Measurements from ENCODE around the gene SCN1B.
"Not testable (repeated sequence)": the region's sequence is repeated elsewhere in the genome, so short reads cannot be mapped to it uniquely, and the experiment has no call there.

The SCN1B gene

GRCh38 chr19:34994286-34994642 is 36.0 kb upstream of the SCN1B start:
- no peaks in the 10 kb centered on the region for H3K27me3 ChIP-seq (ENCODE audit: insufficient read depth, low read length)
- no peaks in the 10 kb centered on the region for H3K79me2 ChIP-seq (ENCODE audit: control insufficient read depth, insufficient read depth, low read length, unreplicated experiment)
- H3K27ac ChIP-seq (ENCODE audit: low read depth, low read length) = no peak overlapping the region
- no peak overlapping the region for H2AFZ ChIP-seq (ENCODE audit: low read length, unreplicated experiment)
- H3K36me3 ChIP-seq (ENCODE audit: insufficient read depth, low read length) = no peaks in the 10 kb centered on the region
- H3K4me1 ChIP-seq (ENCODE audit: control insufficient read depth, insufficient read depth, low read length, unreplicated experiment) = peaks cover 7% of the 10 kb centered on the region
- no peak overlapping the region for H3K4me3 ChIP-seq (ENCODE audit: low read depth, low read length)

DNA sequence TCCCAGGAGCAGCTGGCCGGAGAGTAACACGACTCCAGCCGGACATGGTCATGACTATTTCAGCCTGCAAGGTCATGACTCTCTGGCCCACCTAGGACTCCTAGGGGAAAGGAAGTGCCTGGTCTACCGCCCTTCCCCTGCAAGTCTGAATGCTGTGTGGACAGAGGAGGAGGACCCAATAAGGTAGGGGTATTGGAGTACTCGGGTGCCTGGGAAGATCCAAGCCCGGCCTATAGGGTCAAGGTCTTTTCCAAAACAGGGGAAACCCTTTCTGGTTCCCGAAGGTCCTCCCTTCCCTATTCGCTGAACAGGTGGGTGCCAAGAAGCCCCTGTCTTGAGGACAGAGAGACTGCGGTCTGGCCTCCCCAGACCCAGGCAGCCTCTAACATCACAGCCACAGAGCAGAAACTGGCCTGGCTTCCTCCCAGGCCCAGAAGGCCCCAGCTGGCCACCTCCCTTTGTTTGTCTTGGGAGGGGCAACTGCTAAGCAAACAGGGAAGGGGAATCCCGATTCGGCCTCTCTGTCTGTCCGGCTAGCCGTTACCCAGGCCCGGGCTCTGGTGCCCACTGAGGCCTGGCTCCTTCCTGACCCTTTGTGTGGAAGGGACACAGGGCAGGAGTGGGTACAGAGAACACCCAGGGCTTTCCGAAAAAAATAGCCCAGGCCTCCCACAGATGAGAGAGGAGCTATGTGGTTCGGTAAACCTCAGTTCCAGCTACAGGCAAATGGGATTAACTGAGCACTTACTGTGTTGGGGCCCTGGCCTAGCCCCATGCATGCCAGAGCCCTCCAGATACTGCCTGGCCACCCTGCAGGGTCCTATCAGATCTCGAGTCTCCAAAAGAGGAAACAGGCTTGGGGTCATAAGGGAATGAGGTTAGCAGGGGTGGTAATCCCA is 35.4 kb upstream of the SCN1B start:
- H3K79me2 ChIP-seq (ENCODE audit: control insufficient read depth, insufficient read depth, low read length, unreplicated experiment) = peaks cover 1% of the 10 kb centered on the region
- H3K4me3 ChIP-seq (ENCODE audit: low read depth, low read length) = no peak overlapping the region
- no peak overlapping the region for H3K27ac ChIP-seq (ENCODE audit: low read depth, low read length)
- H3K27me3 ChIP-seq (ENCODE audit: insufficient read depth, low read length) = no peaks in the 10 kb centered on the region
- H3K4me1 ChIP-seq (ENCODE audit: control insufficient read depth, insufficient read depth, low read length, unreplicated experiment) = peaks cover 11% of the 10 kb centered on the region
- H3K36me3 ChIP-seq (ENCODE audit: insufficient read depth, low read length) = no peaks in the 10 kb centered on the region
- no peak overlapping the region for H2AFZ ChIP-seq (ENCODE audit: low read length, unreplicated experiment)

- H3K27me3 ChIP-seq (ENCODE audit: insufficient read depth, low read length) = no peaks in the 10 kb centered on the region
- H3K27ac ChIP-seq (ENCODE audit: low read depth, low read length) = no peak overlapping the region
- H3K4me3 ChIP-seq (ENCODE audit: low read depth, low read length) = no peak overlapping the region
- peaks cover 11% of the 10 kb centered on the region for H3K4me1 ChIP-seq (ENCODE audit: control insufficient read depth, insufficient read depth, low read length, unreplicated experiment)
- H2AFZ ChIP-seq (ENCODE audit: low read length, unreplicated experiment) = no peak overlapping the region
- no peaks in the 10 kb centered on the region for H3K36me3 ChIP-seq (ENCODE audit: insufficient read depth, low read length)
- peaks cover 2% of the 10 kb centered on the region for H3K79me2 ChIP-seq (ENCODE audit: control insufficient read depth, insufficient read depth, low read length, unreplicated experiment)
Observed at GRCh38 chr19:34995551-34995950, 34.7 kb upstream of the SCN1B start.

GRCh38 chr19:34997071-34997617 is 33.1 kb upstream of the SCN1B start:
- H3K36me3 ChIP-seq (ENCODE audit: insufficient read depth, low read length) = no peaks in the 10 kb centered on the region
- no peaks in the 10 kb centered on the region for H3K27me3 ChIP-seq (ENCODE audit: insufficient read depth, low read length)
- H2AFZ ChIP-seq (ENCODE audit: low read length, unreplicated experiment) = no peak overlapping the region
- H3K4me3 ChIP-seq (ENCODE audit: low read depth, low read length) = no peak overlapping the region
- peaks cover 15% of the 10 kb centered on the region for H3K79me2 ChIP-seq (ENCODE audit: control insufficient read depth, insufficient read depth, low read length, unreplicated experiment)
- H3K27ac ChIP-seq (ENCODE audit: low read depth, low read length) = no peak overlapping the region
- H3K4me1 ChIP-seq (ENCODE audit: control insufficient read depth, insufficient read depth, low read length, unreplicated experiment) = peaks cover 11% of the 10 kb centered on the region

DNA sequence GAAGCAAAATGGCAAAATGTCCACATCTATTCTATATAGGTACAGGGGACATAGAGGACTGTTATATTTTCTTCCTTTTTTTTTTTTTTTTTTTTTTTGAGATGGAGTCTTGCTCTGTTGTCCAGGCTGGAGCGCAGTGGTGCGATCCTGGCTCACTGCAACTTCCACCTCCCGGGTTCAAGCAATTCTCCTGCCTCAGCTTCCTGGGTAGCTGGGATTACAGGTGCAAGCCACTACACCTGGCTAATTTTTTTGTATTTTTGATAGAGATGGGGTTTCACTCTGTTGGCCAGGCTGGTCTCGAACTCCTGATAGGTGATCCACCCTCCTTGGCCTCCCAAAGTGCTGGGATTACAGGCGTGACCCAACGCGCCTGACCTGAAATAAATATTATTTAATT is 32.0 kb upstream of the SCN1B start:
- not testable (repeated sequence) for H3K36me3 ChIP-seq (ENCODE audit: insufficient read depth, low read length); H2AFZ ChIP-seq (ENCODE audit: low read length, unreplicated experiment); H3K27ac ChIP-seq (ENCODE audit: low read depth, low read length); H3K4me3 ChIP-seq (ENCODE audit: low read depth, low read length); H3K27me3 ChIP-seq (ENCODE audit: insufficient read depth, low read length)
- Histone ChIP-seq H3K4me1 (ENCODE audit: control insufficient read depth, insufficient read depth, low read length, unreplicated experiment) (peaks cover 11% of the 10 kb centered on the region), H3K79me2 (ENCODE audit: control insufficient read depth, insufficient read depth, low read length, unreplicated experiment) (peaks cover 20% of the 10 kb centered on the region)

GRCh38 chr19:34998777-34999497 is 31.3 kb upstream of the SCN1B start:
- peak overlapping the region; percentile 93 for H2AFZ ChIP-seq (ENCODE audit: low read length, unreplicated experiment)
- H3K4me3 ChIP-seq (ENCODE audit: low read depth, low read length) = peak overlapping the region; percentile 88
- H3K36me3 ChIP-seq (ENCODE audit: insufficient read depth, low read length) = no peaks in the 10 kb centered on the region
- peak overlapping the region; percentile 91; the same call in 1 of the 2 replicates for H3K27ac ChIP-seq (ENCODE audit: low read depth, low read length)
- no peaks in the 10 kb centered on the region for H3K27me3 ChIP-seq (ENCODE audit: insufficient read depth, low read length)
- H3K79me2 ChIP-seq (ENCODE audit: control insufficient read depth, insufficient read depth, low read length, unreplicated experiment) = peaks cover 26% of the 10 kb centered on the region
- H3K4me1 ChIP-seq (ENCODE audit: control insufficient read depth, insufficient read depth, low read length, unreplicated experiment) = peaks cover 11% of the 10 kb centered on the region

GRCh38 chr19:34999498-35000337 is 30.6 kb upstream of the SCN1B start, which contains the start of gene GRAMD1A:
Gene GRAMD1A (plus strand): TSS chr19:35000323. CDS start chr19:35000479, 156 bp downstream.
- Histone ChIP-seq H3K36me3 (ENCODE audit: insufficient read depth, low read length) (no peaks in the 10 kb centered on the region), H3K4me1 (ENCODE audit: control insufficient read depth, insufficient read depth, low read length, unreplicated experiment) (peaks cover 11% of the 10 kb centered on the region), H2AFZ (ENCODE audit: low read length, unreplicated experiment) (peak within 1 kb of the TSS; percentile 93), H3K27me3 (ENCODE audit: insufficient read depth, low read length) (no peaks in the 10 kb centered on the region), H3K79me2 (ENCODE audit: control insufficient read depth, insufficient read depth, low read length, unreplicated experiment) (peaks cover 32% of the 10 kb centered on the region), H3K4me3 (ENCODE audit: low read depth, low read length) (peak within 1 kb of the TSS; percentile 88), H3K27ac (ENCODE audit: low read depth, low read length) (peak within 1 kb of the TSS; percentile 91)

- Histone ChIP-seq H3K4me1 (ENCODE audit: control insufficient read depth, insufficient read depth, low read length, unreplicated experiment) (peaks cover 11% of the 10 kb centered on the region), H3K27me3 (ENCODE audit: insufficient read depth, low read length) (no peaks in the 10 kb centered on the region), H3K4me3 (ENCODE audit: low read depth, low read length) (peak overlapping the region; percentile 88), H3K27ac (ENCODE audit: low read depth, low read length) (no peak overlapping the region), H2AFZ (ENCODE audit: low read length, unreplicated experiment) (no peak overlapping the region), H3K79me2 (ENCODE audit: control insufficient read depth, insufficient read depth, low read length, unreplicated experiment) (peaks cover 33% of the 10 kb centered on the region), H3K36me3 (ENCODE audit: insufficient read depth, low read length) (no peaks in the 10 kb centered on the region)
Observed at GRCh38 chr19:35000338-35000646, 30.0 kb upstream of the SCN1B start.

DNA sequence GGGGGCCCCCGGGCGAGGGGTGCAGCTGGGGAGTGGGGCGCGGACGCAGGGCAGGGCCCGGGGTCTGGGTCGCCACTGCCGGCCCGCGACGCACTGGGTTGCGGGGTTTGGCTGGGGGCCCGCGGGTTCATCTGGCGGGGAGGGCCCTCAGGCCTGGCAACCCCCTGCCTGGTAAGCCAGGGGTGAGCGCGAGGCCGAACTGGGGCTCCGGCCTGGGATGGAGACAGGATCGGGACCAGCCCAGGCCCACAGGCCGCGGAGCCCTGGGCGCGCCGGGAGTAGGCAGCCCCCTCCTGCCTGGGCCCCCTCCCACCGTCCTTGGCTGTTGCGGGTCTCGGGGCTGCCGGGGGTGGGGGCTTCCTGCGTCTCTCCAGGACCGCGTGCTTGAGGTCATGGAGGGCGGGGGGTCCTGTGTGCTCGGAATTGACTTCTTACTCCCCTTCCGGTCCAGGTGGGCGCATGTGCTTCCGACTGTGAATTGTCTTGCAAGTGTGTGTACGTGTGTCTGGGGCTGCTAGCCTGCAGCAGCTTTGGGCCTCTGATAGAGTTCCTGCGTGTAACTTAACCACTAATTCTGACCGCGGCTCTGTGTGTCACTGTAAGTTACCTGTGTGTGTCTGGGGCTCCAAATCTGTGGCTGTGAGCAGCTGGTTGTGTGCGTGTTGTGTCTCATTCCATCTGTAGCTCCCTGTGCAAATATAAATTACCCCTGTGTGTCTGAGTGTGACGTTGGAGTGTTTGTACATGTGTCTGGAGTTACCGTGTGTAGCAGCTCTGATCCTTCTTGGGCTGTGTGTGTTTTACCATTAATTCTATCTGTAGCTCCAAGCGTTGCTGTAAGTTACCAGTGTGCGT is 29.4 kb upstream of the SCN1B start:
- Histone ChIP-seq H3K4me1 (ENCODE audit: control insufficient read depth, insufficient read depth, low read length, unreplicated experiment) (peaks cover 15% of the 10 kb centered on the region), H2AFZ (ENCODE audit: low read length, unreplicated experiment) (no peak overlapping the region), H3K27ac (ENCODE audit: low read depth, low read length) (peak overlapping the region; percentile 23; the same call in 1 of the 2 replicates), H3K36me3 (ENCODE audit: insufficient read depth, low read length) (no peaks in the 10 kb centered on the region), H3K27me3 (ENCODE audit: insufficient read depth, low read length) (no peaks in the 10 kb centered on the region), H3K79me2 (ENCODE audit: control insufficient read depth, insufficient read depth, low read length, unreplicated experiment) (peaks cover 33% of the 10 kb centered on the region), H3K4me3 (ENCODE audit: low read depth, low read length) (peak overlapping the region; percentile 88)

All from ACC112 (cell line).